Measurements from ENCODE around the gene IFT27.
A peak's percentile ranks its signal among the peaks of the same experiment; 100 is the strongest.

The IFT27 gene

DNA sequence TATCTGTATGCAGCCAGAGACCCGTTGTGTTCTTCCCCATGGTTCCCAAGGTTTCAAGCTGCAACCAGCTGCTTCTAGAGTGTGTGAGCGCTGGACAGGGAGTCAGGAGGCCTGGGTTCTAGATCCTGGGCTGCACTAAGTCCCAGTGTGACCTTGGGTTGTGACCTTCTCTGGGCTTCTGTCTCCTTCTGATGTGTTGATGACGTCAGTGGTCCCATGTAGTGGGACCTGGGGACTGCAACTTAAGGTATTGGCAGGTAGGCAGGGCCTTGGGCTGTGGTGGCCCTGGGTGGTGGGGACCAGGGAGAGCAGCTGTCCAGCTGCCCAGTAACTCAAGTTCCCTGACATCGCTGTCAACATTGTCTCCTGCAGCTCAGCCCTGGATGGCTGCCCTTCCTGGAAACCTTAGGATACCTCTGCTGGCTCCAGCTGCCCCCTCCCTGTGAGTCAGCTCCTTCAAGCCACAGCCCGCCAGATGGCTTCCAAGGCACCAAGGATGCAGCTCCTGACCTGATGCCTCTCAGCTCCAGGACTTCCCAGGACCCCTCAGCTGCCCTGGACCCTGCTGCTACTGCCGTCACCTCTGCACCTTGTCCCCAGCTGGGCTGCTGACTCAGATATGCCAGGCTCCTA lies 42.2 kb upstream of the IFT27 start:
- DNase-seq (ENCODE audit: low read depth in 1 of 2, low spot score in 1 of 2) = no peak
- Histone ChIP-seq H3K4me3 (replicated peaks; ENCODE audit: insufficient read depth, low read length) (no peak overlapping the region), H3K27me3 (ENCODE audit: insufficient read depth, poor library complexity, severe bottlenecking) (peaks cover 56% of the 10 kb centered on the region), H3K27ac (replicated peaks) (no peak overlapping the region)
- TF ChIP-seq GABPA (IDR thresholded peaks at IDR 0.05; ENCODE audit: low read depth) = no peak
- no peak for TF ChIP-seq POLR2AphosphoS5 (IDR thresholded peaks at IDR 0.05; ENCODE audit: low read depth)
- no peak for TF ChIP-seq CTCF (IDR thresholded peaks at IDR 0.05; ENCODE audit: insufficient read depth, low read length)
- TF ChIP-seq REST (IDR thresholded peaks at IDR 0.05; ENCODE audit: insufficient replicate concordance, low read depth) = no peak
- TF ChIP-seq SPI1 (IDR thresholded peaks at IDR 0.05; ENCODE audit: borderline replicate concordance, low read depth) = no peak

DNA sequence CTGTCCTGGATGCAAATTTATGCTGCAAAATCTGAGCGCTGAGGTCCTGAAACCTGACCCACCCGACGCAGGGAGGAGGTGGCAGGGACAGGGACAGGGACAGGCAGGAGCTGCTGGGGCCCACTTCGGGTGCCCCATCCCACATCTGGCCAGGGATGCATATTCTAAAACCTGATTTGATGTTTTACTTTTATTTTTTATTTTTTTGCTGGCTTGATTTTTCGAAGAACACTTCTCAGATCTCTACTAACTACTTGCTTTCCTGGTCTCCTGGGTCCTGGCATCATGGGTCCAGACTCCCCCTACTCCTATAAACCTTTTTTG lies 41.6 kb upstream of the IFT27 start:
- peaks cover 56% of the 10 kb centered on the region for H3K27me3 ChIP-seq (ENCODE audit: insufficient read depth, poor library complexity, severe bottlenecking)
- no peak overlapping the region for H3K27ac ChIP-seq (replicated peaks)
- DNase-seq (ENCODE audit: low read depth in 1 of 2, low spot score in 1 of 2) = no peak
- TF ChIP-seq CTCF (IDR thresholded peaks at IDR 0.05; ENCODE audit: insufficient read depth, low read length) (no peak), POLR2AphosphoS5 (IDR thresholded peaks at IDR 0.05; ENCODE audit: low read depth) (no peak), REST (IDR thresholded peaks at IDR 0.05; ENCODE audit: insufficient replicate concordance, low read depth) (no peak), GABPA (IDR thresholded peaks at IDR 0.05; ENCODE audit: low read depth) (no peak), SPI1 (IDR thresholded peaks at IDR 0.05; ENCODE audit: borderline replicate concordance, low read depth) (no peak)
- H3K4me3 ChIP-seq (replicated peaks; ENCODE audit: insufficient read depth, low read length) = no peak overlapping the region

DNA sequence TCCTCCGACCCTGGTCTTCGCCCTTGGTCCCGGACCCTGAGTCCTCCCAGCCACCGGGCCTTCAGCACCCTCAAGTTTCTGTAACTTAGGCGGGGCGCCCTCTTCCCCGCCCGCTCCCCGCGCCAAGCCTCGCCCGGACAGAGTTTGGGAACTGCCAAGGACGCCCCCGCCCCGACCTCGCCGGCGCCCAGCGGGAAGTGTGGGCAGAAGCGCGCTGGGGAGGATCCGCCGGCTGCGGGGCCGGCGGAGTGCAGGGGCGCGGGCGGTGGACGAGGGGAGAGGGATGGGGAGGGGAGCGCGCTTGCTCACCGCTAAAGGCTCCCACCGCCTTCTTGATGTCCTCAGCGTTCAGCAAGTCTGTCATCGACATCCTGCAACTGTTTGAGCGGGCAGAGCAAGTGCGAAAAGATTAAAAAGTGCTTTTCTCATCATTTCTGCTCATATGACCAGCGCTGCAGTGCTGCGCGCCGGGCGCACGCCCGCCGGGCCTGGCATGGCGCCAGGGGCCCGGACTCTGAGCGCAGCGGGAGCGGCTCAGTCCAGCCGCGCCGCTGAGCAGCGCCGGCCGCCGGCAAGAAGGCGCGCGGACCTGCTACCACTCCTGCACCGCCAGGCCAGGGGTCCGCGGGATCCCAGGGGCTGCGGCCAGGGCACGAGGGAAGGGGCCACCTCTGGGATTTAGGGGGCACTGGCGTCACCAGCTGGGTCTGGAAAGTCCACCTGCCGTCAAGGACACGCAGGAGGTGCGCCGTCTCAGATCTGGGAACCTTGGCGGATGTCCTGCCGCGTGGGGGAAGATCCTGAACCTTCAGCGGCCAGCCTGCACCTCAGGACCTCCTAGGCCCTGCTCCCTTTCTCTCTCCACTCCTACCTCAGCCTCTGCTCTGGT lies 41.0 kb upstream of the IFT27 start, which contains the start of gene PVALB:
PVALB (minus strand) TSS at position 400 of the 889 bp plus-strand sequence; CDS start at position 370, 30 bp downstream.
- peaks cover 56% of the 10 kb centered on the region for H3K27me3 ChIP-seq (ENCODE audit: insufficient read depth, poor library complexity, severe bottlenecking)
- peak within 1 kb of the TSS; percentile 11; the same call in 1 of the 2 replicates for H3K4me3 ChIP-seq (replicated peaks; ENCODE audit: insufficient read depth, low read length)
- TF ChIP-seq POLR2AphosphoS5 (IDR thresholded peaks at IDR 0.05; ENCODE audit: low read depth) = no peak
- no peak for TF ChIP-seq SPI1 (IDR thresholded peaks at IDR 0.05; ENCODE audit: borderline replicate concordance, low read depth)
- no peak for TF ChIP-seq GABPA (IDR thresholded peaks at IDR 0.05; ENCODE audit: low read depth)
- no peak for TF ChIP-seq CTCF (IDR thresholded peaks at IDR 0.05; ENCODE audit: insufficient read depth, low read length)
- TF ChIP-seq REST (IDR thresholded peaks at IDR 0.05; ENCODE audit: insufficient replicate concordance, low read depth) = no peak
- DNase-seq (ENCODE audit: low read depth in 1 of 2, low spot score in 1 of 2) = no peak
- no peak within 1 kb of the TSS for H3K27ac ChIP-seq (replicated peaks)

Data from HL-60 (cell line).